ENCODE measurements around the gene MYL4.
"Not testable (repeated sequence)": the region's sequence is repeated elsewhere in the genome, so short reads cannot be mapped to it uniquely, and the experiment has no call there.

- TF ChIP-seq CTCF (conservative IDR thresholded peaks at IDR 0.05; ENCODE audit: low read depth, low read length); EZH2 (IDR thresholded peaks at IDR 0.05; ENCODE audit: borderline replicate concordance, low read depth, low read length, poor library complexity, severe bottlenecking): not testable (repeated sequence)
Observed at GRCh38 chr17:47269561-47270280, 60.6 kb downstream of the MYL4 start.

Data from A673 (cell line).